ENCODE data around the gene NLN. TPM values are rescaled to one million over a fixed set of nuclear protein-coding genes. Genes with fewer than 3 reads are reported as not detected.

The NLN gene
- total and polyA plus RNA-seq, 12 donors: 1.5 to 17.4 (median 13.4) TPM

DNA sequence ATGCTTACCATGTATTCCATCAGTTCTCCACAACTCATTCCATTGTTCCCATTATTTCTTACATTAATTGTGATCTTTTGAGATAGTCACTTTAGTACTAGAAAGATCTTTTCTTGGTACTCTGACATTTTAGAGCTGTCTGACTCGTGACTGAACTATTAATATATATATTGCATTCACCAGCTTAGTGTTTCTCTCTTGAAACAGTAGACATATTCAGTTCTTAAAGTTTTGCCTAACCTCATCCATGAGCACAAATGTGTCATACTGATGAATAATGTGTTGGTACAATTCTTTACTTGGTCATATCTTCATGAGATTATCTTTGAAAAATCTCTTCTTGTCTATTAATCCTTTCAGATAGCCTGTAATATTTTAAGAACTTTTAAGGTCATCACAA is 74.3 kb downstream of the NLN start:
- DNase-seq (no peak), ATAC-seq (no peak)
- intact Hi-C loops (cut with DNase I): no loop called here
- Histone ChIP-seq H3K9me3 (no peaks in the 10 kb centered on the region), H3K4me3 (no peak overlapping the region), H3K4me1 (peaks cover 0 to 9% (median 4%) of the 10 kb centered on the region in 9 donors), H3K36me3 (peaks cover 0 to 32% (median 0%) of the 10 kb centered on the region in 9 donors), H3K27ac (no peak overlapping the region), H3K27me3 (no peaks in the 10 kb centered on the region)
- TF ChIP-seq, protein P1, sequence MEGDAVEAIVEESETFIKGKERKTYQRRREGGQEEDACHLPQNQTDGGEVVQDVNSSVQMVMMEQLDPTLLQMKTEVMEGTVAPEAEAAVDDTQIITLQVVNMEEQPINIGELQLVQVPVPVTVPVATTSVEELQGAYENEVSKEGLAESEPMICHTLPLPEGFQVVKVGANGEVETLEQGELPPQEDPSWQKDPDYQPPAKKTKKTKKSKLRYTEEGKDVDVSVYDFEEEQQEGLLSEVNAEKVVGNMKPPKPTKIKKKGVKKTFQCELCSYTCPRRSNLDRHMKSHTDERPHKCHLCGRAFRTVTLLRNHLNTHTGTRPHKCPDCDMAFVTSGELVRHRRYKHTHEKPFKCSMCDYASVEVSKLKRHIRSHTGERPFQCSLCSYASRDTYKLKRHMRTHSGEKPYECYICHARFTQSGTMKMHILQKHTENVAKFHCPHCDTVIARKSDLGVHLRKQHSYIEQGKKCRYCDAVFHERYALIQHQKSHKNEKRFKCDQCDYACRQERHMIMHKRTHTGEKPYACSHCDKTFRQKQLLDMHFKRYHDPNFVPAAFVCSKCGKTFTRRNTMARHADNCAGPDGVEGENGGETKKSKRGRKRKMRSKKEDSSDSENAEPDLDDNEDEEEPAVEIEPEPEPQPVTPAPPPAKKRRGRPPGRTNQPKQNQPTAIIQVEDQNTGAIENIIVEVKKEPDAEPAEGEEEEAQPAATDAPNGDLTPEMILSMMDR (IDR thresholded peaks at IDR 0.05): no peak
- WGBS, 2 donors: 96 to 100% methylated on average over 1 of the region's 1 CpG

DNA sequence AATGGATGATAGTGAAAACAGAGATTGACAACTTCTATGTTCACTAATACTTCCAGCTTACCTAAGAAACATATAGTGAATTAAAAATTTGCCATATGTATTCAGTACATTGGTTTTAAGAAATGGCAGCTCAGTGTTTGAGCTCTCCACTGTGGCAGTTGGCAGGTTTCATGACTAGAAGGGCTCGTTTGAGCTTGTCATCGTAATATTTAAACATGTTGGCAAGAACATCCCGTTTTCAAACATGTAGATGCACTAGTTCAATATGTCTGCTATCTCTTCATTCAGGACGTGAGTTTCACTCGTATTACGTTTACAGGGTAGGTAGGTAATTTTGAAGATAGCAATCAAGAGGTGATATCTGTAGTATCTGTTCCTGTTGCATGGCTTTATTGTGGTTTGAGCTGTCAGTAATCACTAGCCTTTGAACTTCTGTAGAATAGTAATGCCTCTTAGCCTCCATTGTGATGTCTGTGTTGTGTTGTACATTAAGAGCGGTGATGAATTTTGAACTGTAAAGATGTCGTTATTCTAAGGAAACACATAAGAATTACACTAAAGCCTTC is 74.8 kb downstream of the NLN start:
- H3K36me3 ChIP-seq: peaks cover 0 to 32% (median 0%) of the 10 kb centered on the region in 9 donors

DNA sequence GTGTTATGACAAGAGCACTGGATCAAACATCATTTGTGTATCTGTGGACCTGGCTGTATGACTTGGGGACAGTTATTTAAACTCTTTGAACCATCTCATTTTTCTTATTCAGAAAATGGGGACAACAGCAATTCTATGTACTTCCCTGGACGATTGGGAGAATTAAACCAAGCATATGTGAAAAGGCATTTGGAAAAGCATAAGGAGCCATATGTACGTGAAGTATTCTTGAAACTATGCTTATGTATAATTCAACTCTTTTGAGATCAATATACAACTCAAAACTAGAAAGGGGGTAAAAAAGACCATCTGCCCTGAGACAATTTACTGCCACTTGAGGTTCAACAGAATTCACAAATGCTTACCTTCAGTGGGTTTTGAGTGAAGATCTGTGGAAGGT is 75.5 kb downstream of the NLN start:
- H3K27me3 ChIP-seq: no peaks in the 10 kb centered on the region
- intact Hi-C loops (cut with DNase I): no loop called here
- no peak for ATAC-seq
- H3K4me3 ChIP-seq: no peak overlapping the region
- H3K9me3 ChIP-seq: no peaks in the 10 kb centered on the region
- peaks cover 0 to 18% (median 7%) of the 10 kb centered on the region in 9 donors for H3K4me1 ChIP-seq
- no peak for DNase-seq
- no peak overlapping the region for H3K27ac ChIP-seq
- whole genome bisulfite sequencing, 2 donors: 90 to 94% methylated on average over 2 of the region's 2 CpGs
- TF ChIP-seq, protein P1 (IDR thresholded peaks at IDR 0.05): no peak
- peaks cover 0 to 30% (median 0%) of the 10 kb centered on the region in 9 donors for H3K36me3 ChIP-seq

More for the DNA sequence above, 74.8 kb downstream of the NLN start:
- H3K27me3 ChIP-seq: no peaks in the 10 kb centered on the region
- no peak overlapping the region for H3K27ac ChIP-seq
- TF ChIP-seq, protein P1 (IDR thresholded peaks at IDR 0.05): no peak
- WGBS, 2 donors: 94 to 95% methylated on average over 8 of the region's 8 CpGs
- ATAC-seq (no peak), DNase-seq (no peak)
- no peak overlapping the region for H3K4me3 ChIP-seq
- peaks cover 0 to 14% (median 7%) of the 10 kb centered on the region in 9 donors for H3K4me1 ChIP-seq
- intact Hi-C loops (cut with DNase I): no loop called here
- no peaks in the 10 kb centered on the region for H3K9me3 ChIP-seq

DNA sequence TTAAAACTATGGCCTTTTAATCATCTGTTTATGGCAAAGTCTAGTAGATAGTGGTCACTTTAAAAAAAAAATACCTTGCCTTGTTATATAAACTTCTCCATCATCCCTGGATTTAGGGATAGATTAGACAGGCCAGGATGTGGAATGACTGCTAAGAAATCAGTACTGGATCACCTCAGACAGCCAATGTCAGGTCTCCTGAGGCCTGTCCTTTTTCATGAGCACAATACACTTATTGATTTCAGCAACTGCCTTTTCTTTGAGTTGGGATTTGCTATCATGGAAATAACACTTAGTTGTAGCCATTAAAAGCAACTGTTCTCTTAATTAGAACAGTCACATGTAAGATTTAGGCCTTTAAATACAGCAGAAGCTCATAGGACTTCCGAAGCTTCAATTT is 77.9 kb downstream of the NLN start:
- DNase-seq: no peak
- TF ChIP-seq, protein P1 (IDR thresholded peaks at IDR 0.05): no peak
- Histone ChIP-seq H3K36me3 (peaks cover 0 to 12% (median 0%) of the 10 kb centered on the region in 9 donors), H3K4me1 (peaks cover 0 to 31% (median 7%) of the 10 kb centered on the region in 9 donors), H3K9me3 (no peaks in the 10 kb centered on the region), H3K27ac (no peak overlapping the region), H3K4me3 (no peak overlapping the region), H3K27me3 (no peaks in the 10 kb centered on the region)
- WGBS, 2 donors: 91 to 95% methylated on average over 1 of the region's 1 CpG
- no peak for ATAC-seq
- intact Hi-C loops (cut with DNase I): no loop called here
